ENCODE data around the gene CTDSPL2. TPM values are rescaled to one million over a fixed set of nuclear protein-coding genes. Genes with fewer than 3 reads are reported as not detected.
"Not testable (repeated sequence)": the region's sequence is repeated elsewhere in the genome, so short reads cannot be mapped to it uniquely, and the experiment has no call there.

CTDSPL2 gene
- total and polyA plus RNA-seq, 8 donors, result 27.5 to 81.0 (median 64.7) TPM

- Histone ChIP-seq H3K27ac (no peak overlapping the region), H3K27me3 (no peaks in the 10 kb centered on the region), H3K9me3 (no peaks in the 10 kb centered on the region), H3K36me3 (no peaks in the 10 kb centered on the region), H3K4me1 (peaks cover 0 to 9% of the 10 kb centered on the region in 2 donors), H3K4me3 (no peak overlapping the region)
- ATAC-seq (no peak), DNase-seq (no peak)
- TF ChIP-seq, protein P1, sequence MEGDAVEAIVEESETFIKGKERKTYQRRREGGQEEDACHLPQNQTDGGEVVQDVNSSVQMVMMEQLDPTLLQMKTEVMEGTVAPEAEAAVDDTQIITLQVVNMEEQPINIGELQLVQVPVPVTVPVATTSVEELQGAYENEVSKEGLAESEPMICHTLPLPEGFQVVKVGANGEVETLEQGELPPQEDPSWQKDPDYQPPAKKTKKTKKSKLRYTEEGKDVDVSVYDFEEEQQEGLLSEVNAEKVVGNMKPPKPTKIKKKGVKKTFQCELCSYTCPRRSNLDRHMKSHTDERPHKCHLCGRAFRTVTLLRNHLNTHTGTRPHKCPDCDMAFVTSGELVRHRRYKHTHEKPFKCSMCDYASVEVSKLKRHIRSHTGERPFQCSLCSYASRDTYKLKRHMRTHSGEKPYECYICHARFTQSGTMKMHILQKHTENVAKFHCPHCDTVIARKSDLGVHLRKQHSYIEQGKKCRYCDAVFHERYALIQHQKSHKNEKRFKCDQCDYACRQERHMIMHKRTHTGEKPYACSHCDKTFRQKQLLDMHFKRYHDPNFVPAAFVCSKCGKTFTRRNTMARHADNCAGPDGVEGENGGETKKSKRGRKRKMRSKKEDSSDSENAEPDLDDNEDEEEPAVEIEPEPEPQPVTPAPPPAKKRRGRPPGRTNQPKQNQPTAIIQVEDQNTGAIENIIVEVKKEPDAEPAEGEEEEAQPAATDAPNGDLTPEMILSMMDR (IDR thresholded peaks at IDR 0.05), result no peak
- intact Hi-C loops (cut with DNase I), result no loop called here
Measured at GRCh38 chr15:44438402-44438801, 11.0 kb downstream of the CTDSPL2 start.

DNA sequence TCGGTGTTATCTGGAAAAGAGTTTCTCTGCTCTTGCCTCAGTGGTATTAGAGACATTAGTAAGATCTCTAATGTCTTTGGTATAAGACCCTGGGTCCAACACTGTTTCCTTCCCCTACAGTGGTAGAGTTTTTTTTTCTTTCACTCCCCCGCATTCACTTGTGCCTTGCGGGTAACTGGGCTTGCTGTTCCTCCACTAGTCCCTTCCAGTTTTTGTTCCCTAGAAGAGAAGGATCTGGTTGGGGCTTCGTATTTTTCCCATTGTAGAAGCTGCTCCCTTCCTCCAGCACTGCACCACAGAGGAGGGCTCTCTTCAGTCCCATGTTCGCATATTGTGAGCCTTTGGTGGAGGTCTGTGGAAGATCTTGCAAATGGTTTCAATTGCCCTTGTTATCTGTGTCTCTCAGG, 13.7 kb downstream of the CTDSPL2 start:
- Histone ChIP-seq H3K9me3 (no peaks in the 10 kb centered on the region), H3K27me3 (no peaks in the 10 kb centered on the region), H3K4me1 (peaks cover 0 to 4% of the 10 kb centered on the region in 2 donors), H3K4me3 (no peak overlapping the region), H3K27ac (no peak overlapping the region), H3K36me3 (no peaks in the 10 kb centered on the region)
- intact Hi-C loops (cut with DNase I), result no loop called here
- no peak for ATAC-seq
- DNase-seq, result no peak
- TF ChIP-seq, protein P1 (IDR thresholded peaks at IDR 0.05), result no peak

GRCh38 chr15:44443515-44443914, 16.1 kb downstream of the CTDSPL2 start:
- Histone ChIP-seq H3K9me3 (no peaks in the 10 kb centered on the region), H3K4me1 (peaks cover 0 to 5% of the 10 kb centered on the region in 2 donors), H3K27me3 (no peaks in the 10 kb centered on the region), H3K36me3 (peaks cover 0 to 6% of the 10 kb centered on the region in 2 donors), H3K27ac (no peak overlapping the region), H3K4me3 (no peak overlapping the region)
- TF ChIP-seq, protein P1 (IDR thresholded peaks at IDR 0.05), result no peak
- no peak for ATAC-seq
- DNase-seq, result no peak
- intact Hi-C loops (cut with DNase I), result no loop called here

DNA sequence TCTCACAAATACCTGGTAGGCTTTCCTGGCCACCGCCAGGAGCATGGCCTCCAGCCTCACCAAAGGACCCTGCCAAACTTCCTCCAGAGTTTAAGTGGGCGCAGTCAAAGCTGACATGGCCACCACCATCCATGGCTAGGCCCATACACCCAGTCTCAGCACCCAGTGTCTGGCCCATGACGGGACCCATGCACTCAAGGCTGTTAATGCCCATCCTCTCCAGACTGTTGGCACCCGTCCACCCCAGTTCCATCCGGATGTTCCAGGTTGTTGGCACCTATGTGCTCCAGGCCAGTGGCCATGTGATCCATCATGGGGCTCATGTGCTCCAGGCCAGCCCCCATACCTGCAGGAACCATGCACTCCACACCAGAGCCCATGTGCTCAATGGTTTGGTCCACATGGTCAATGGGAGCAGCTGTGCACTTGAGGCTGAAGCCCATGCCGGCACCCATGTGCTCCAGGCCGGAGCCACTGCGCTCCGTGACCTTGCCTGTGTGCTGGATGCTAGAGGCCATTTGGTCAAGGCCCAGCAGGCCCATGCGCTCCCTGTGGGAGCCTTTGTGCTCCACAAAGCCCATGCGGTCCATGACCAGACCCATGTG, 20.4 kb downstream of the CTDSPL2 start:
- Histone ChIP-seq H3K36me3 (peaks cover 0 to 6% of the 10 kb centered on the region in 2 donors), H3K4me1 (peaks cover 0 to 5% of the 10 kb centered on the region in 2 donors), H3K27ac (no peak overlapping the region), H3K4me3 (no peak overlapping the region), H3K27me3 (no peaks in the 10 kb centered on the region), H3K9me3 (no peaks in the 10 kb centered on the region)
- DNase-seq (no peak), ATAC-seq (no peak)
- intact Hi-C loops (cut with DNase I), result no loop called here
- TF ChIP-seq, protein P1 (IDR thresholded peaks at IDR 0.05), result no peak

DNA sequence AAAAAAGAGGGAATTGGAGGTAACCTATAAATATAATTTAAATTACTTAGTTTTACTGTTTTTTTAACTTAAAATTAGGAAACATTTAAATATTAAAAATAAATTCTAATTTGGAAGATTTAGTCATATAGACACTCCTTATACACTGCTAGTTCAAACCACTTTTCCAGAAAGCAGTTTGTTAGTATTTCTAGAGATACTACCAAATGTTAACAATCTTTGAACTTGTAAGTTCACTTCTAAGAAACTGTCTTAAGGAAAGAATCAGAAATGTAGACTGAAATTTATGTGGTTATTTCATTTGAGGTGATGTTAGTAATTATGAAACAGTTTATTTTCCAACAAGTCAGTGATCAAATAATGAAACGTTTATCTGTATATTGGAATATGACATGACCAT, 22.7 kb downstream of the CTDSPL2 start:
- TF ChIP-seq, protein P1 (IDR thresholded peaks at IDR 0.05), result no peak
- no peak overlapping the region for H3K4me3 ChIP-seq
- no peaks in the 10 kb centered on the region for H3K9me3 ChIP-seq
- H3K27me3 ChIP-seq, result no peaks in the 10 kb centered on the region
- peaks cover 0 to 5% of the 10 kb centered on the region in 2 donors for H3K4me1 ChIP-seq
- H3K27ac ChIP-seq, result no peak overlapping the region
- DNase-seq, result no peak
- intact Hi-C loops (cut with DNase I), result no loop called here
- peaks cover 0 to 6% of the 10 kb centered on the region in 2 donors for H3K36me3 ChIP-seq
- no peak for ATAC-seq

GRCh38 chr15:44453578-44454283, 26.3 kb downstream of the CTDSPL2 start:
- H3K36me3 ChIP-seq; intact Hi-C loops (cut with DNase I); H3K9me3 ChIP-seq; H3K4me1 ChIP-seq; H3K4me3 ChIP-seq; DNase-seq; H3K27me3 ChIP-seq; ATAC-seq; H3K27ac ChIP-seq: not testable (repeated sequence)

All from left lung (tissue), 10 donors.